NCI-H128 (cell line): Measurements from ENCODE around the gene DGKA.

Experiments used
- DNase-seq: peaks from one replicate; lab custom pipeline; 2025; ENCODE audit not compliant: unreplicated experiment; lab: John Stamatoyannopoulos, UW

The DGKA gene

GRCh38 chr12:55931317-55931779 is 386 bp downstream of the DGKA start:
- no peak for DNase-seq

GRCh38 chr12:55931780-55932550 is 1.0 kb downstream of the DGKA start:
- DNase-seq = no peak

GRCh38 chr12:55932551-55932910 is 1.6 kb downstream of the DGKA start:
- DNase-seq = no peak

DNA sequence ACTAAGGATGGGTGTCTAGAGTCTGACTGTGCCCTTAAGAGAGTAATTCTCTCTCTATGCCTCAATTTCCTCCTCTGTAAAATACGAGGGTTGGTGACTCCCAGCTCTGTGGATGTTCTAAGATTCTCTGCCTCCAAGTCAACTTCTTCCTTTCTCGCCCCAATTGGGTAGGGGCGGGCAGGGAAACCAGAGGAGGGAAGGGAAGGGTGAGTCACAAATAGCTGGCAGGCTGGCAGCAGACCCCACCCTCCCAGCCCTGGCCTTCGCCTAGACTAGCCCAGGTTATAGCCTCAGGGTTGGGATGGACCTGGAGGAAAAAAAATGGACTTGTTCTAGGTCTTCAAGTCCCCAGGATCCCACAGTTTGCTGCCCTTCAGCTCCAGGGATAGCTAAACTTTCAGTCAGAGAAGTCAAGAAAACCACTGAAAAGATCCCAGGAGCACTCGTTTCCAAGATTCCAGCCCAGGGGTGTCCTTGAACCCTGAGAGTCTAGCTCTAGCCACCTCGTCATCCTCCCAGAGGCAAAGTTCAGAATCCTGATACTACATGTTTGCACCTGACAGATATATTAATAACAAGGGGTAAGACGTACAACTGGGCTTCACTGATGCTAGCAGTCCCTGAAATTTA is 2.3 kb downstream of the DGKA start:
- DNase-seq = no peak

- no peak for DNase-seq
Measured at GRCh38 chr12:55933799-55934742, 3.1 kb downstream of the DGKA start.

- no peak for DNase-seq
Measured at GRCh38 chr12:55934773-55935172, 3.8 kb downstream of the DGKA start.

GRCh38 chr12:55935738-55936151 is 4.8 kb downstream of the DGKA start:
- no peak for DNase-seq

- no peak for DNase-seq
Measured at GRCh38 chr12:55937981-55938380, 7.0 kb downstream of the DGKA start.

DNA sequence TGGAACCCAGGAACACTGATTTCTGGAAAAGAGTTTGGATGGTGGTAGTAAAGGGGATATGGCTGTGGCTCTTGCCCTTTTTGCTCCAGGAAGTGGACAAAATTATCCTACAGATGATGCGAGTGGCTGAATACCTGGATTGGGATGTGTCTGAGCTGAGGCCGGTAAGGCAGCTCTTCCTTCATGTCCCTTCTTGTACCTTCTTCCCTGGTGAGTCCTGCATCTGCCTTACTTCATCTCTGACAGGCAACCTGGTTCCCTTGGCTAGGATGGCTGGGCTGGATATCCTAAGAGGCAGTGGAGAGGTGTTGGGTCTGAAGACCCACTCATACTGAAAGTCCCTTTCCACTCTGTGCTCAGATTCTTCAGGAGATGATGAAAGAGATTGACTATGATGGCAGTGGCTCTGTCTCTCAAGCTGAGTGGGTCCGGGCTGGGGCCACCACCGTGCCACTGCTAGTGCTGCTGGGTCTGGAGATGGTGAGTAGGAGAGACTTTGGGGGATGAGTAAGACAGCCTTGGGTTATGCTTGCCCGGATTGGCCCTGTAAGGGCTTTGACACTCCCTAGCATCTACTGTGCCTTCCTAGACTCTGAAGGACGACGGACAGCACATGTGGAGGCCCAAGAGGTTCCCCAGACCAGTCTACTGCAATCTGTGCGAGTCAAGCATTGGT is 8.0 kb downstream of the DGKA start:
- no peak for DNase-seq

DNA sequence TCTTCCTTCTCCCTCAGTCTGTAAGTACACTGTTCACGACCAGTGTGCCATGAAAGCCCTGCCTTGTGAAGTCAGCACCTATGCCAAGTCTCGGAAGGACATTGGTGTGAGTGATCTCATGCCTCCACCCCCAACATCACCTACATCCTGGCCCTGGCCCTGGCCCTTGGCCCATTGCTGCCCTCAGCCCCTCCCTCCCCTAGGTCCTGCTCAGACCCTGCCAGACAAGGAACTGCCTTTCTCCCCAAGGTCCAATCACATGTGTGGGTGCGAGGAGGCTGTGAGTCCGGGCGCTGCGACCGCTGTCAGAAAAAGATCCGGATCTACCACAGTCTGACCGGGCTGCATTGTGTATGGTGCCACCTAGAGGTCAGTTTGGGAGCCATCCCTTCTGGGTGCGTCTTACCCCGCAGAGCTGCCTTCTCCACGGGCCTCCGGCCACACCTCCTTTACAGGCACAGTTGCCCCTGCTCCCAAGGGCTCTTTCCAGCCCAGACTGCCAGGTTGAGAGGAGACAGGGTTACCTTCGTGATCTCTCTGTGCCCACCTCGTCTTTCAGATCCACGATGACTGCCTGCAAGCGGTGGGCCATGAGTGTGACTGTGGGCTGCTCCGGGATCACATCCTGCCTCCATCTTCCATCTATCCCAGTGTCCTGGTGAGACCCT is 9.2 kb downstream of the DGKA start:
- DNase-seq = peak; percentile 71

- no peak for DNase-seq
Measured at GRCh38 chr12:55942055-55942454, 11.1 kb downstream of the DGKA start.

DNA sequence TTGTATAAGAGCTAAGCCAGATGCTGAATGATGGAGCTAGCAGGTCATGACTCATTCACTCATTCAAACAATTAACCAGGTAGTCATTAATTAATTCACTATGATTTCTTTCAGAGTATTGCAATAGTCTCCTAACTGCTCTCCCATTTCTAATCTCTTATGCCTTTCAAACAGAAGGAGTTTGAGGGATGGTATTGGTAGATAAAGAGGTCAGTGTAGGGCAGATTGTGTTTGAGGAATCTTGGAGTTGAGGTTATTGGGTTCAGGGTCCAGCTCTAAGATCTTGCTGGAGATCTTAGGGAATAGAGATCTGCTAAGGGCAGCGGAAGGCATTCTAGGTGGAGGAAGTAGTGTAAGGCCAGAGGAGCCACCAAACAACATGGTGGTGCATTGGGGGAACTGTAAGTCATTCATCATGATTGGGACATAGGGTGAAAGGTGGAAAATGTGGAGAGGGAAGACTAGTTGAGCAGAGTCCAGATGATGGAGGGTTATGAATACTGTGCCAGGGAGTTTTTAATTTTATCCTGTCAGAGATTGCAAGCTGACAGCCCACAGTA is 11.7 kb downstream of the DGKA start:
- DNase-seq = no peak

GRCh38 chr12:55946553-55946952 is 15.6 kb downstream of the DGKA start:
- DNase-seq = no peak

GRCh38 chr12:55955344-55955743 is 24.4 kb downstream of the DGKA start:
- no peak for DNase-seq

- DNase-seq = no peak
Measured at GRCh38 chr12:55955800-55956508, 25.0 kb downstream of the DGKA start.

GRCh38 chr12:55957106-55957859 is 26.3 kb downstream of the DGKA start:
- DNase-seq = no peak

DNA sequence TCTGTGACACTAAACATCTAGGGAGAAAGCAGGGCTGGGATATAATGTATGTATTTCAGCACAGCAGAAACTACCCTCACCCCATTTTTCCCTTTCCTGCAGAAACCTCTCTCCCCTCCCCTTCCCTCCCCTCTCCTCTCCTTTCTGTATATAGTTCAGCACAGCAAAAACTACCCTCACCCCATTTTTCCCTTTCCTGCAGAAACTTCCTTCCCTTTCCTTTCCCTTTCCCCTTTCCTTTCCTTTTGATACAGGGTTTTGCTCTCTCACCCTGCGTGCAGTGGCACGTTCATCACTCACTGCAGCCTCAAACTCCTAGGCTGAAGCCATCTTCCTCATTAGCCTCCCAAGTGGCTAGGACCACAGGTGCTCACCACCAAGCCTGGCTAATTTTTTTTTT is 32.8 kb downstream of the DGKA start:
- no peak for DNase-seq

GRCh38 chr12:55965240-55965639 is 34.3 kb downstream of the DGKA start:
- no peak for DNase-seq

DNA sequence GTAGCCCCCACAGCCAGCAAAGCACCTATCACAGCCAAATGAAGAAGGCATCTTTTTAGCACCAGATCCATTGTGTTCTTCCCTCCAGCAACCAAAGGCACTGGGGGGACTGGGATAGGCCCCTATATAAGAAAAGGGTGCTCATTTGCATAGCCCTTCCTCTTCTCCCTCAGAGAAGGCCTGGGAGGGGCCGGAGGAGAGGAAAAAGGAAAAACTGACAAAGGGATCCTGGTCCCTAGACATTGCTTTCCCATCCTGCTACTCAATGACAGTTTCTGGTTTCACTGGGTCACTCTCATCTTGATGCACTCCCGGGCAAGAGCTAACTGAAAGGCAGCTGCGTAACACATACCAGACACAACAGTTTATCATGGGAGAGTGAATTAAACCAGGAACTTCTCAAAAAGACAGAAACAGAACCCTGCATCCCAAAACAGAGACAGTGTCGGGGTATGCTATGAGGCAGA is 35.0 kb downstream of the DGKA start, which contains the start of gene PMEL:
Gene PMEL, minus strand, starts transcription at position 102 of the 467 bp plus-strand sequence. Its CDS starts 31 bp downstream, at position 71.
- no peak for DNase-seq
